GM20000 (cell line): ENCODE results near the gene YARS1.

Experiments used
- DNase-seq: peaks from one replicate; pipeline ENCODE4 v3.0.0; 2012; ENCODE audit warnings: low spot score
- TF ChIP-seq, protein P1 (sequence below): IDR thresholded peaks from 2 replicates; pipeline ENCODE4 v1.5.1; 2012; ENCODE audit warnings: mild to moderate bottlenecking, control low read depth; ENCODE audit errors: extremely low read depth, missing control alignments

The YARS1 gene

GRCh38 chr1:32774950-32775634 is 42.1 kb downstream of the YARS1 start:
- no peak for DNase-seq
- TF ChIP-seq, protein P1, sequence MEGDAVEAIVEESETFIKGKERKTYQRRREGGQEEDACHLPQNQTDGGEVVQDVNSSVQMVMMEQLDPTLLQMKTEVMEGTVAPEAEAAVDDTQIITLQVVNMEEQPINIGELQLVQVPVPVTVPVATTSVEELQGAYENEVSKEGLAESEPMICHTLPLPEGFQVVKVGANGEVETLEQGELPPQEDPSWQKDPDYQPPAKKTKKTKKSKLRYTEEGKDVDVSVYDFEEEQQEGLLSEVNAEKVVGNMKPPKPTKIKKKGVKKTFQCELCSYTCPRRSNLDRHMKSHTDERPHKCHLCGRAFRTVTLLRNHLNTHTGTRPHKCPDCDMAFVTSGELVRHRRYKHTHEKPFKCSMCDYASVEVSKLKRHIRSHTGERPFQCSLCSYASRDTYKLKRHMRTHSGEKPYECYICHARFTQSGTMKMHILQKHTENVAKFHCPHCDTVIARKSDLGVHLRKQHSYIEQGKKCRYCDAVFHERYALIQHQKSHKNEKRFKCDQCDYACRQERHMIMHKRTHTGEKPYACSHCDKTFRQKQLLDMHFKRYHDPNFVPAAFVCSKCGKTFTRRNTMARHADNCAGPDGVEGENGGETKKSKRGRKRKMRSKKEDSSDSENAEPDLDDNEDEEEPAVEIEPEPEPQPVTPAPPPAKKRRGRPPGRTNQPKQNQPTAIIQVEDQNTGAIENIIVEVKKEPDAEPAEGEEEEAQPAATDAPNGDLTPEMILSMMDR, result no peak

DNA sequence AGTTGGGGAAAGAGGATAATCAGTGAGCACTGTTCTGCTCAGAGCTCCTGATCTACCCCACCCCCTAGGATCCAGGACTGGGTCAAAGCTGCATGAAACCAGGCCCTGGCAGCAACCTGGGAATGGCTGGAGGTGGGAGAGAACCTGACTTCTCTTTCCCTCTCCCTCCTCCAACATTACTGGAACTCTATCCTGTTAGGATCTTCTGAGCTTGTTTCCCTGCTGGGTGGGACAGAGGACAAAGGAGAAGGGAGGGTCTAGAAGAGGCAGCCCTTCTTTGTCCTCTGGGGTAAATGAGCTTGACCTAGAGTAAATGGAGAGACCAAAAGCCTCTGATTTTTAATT is 42.7 kb downstream of the YARS1 start:
- TF ChIP-seq, protein P1, result no peak
- DNase-seq, result no peak

GRCh38 chr1:32773764-32774463 is 43.2 kb downstream of the YARS1 start:
- no peak for DNase-seq
- TF ChIP-seq, protein P1, result no peak

DNA sequence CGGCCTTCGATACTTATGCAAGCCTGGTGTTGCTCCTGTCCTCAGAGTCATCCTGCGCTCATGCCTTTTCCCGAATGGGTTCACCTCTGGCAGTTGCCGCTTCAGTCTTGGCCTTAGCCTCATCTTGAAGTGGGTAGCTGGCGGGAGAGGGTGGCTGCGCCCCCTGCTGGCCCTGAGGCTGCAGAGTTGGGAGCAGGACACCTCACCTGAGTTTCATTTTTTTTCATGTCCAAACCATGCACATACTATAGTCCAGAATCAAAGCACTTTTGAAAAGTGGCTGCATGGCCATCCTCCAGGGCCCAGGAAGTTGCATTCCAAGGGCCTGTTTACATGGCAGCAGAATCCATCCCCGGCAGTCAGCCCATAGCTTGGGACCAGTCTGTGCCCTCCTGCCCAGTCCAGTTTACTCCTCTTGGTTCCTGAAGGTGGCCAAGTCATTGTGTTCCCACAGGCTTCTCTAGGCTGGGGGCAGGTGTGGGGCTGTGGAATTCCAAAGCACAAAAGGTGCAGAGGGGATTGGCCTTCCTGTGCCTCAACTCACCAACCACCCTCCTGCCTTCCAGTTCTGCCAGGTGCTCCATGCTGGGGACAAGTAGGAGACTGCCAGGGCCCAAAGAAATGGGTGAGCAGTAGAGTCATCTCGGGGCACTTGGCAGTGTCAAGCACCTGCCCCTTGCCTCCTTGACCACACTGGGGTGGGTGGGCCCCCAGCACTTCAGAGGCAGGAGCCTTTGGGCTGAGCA is 44.0 kb downstream of the YARS1 start:
- TF ChIP-seq, protein P1, result peak; percentile 94
- peak; percentile 89 for DNase-seq

DNA sequence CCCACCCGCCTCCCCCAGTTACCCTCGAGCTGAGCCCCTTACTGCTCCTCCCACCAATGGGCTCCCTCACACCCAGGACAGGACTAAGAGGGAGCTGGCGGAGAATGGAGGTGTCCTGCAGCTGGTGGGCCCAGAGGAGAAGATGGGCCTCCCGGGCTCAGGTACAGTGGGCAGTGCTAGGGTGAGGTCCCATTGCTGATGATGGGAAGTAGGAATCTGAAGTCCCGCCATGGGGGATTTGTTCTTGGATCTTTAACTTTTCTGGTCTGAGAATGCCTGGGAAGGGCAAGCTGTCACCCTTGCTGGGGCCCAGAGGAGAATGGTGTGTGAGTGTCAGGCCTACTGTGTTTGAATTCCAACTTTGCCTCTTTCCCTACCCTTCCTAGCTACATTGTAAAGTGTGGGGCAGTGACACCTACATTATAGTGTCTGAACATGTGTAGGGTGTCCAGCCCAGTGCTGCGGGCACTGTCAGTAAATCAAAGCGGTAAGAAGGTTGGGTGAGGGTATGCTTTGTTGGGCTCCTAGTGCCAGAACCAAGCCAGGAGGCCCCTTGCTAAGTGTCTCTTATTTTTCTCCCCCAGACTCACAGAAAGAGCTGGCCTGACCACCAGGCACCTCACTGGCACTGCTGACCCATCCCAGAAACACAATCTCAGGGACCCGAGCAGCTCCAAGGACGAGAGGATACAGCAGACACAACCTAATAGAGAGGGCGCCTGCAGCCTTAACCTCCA is 44.7 kb downstream of the YARS1 start:
- TF ChIP-seq, protein P1, result no peak
- DNase-seq, result peak; percentile 27

GRCh38 chr1:32771561-32772280 is 45.4 kb downstream of the YARS1 start:
- DNase-seq, result no peak
- TF ChIP-seq, protein P1, result no peak
